HG02870 (cell line): ENCODE results near the gene CABP1.
"Not testable (repeated sequence)": the region's sequence is repeated elsewhere in the genome, so short reads cannot be mapped to it uniquely, and the experiment has no call there.

Source experiments
- ATAC-seq: cut with Tn5 transposase; IDR thresholded peaks from one replicate; pipeline ENCODE4 v1.9.1; 2021; ENCODE audit warnings: mild to moderate bottlenecking, moderate library complexity; ENCODE audit not compliant: unreplicated experiment

CABP1 gene

DNA sequence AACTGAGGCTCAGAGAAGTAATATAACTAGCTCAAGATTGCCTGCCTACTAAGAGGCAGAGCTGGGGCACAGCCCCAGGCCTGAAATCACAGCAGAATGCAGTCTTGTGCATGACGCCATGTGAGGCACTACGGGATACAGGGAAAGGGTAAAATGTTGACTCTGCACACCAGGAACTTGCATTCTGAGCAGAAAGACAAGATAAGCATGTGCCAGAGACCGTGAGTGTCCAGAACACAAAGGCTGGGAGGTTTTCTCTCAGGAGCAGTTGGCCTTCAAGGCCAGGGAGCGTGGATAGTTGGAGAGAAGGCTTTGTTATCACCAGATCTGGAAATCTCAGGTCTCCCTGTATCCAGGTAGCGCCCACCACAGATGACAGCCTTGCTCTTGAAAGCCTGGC lies 23.3 kb downstream of the CABP1 start:
- ATAC-seq = no peak

DNA sequence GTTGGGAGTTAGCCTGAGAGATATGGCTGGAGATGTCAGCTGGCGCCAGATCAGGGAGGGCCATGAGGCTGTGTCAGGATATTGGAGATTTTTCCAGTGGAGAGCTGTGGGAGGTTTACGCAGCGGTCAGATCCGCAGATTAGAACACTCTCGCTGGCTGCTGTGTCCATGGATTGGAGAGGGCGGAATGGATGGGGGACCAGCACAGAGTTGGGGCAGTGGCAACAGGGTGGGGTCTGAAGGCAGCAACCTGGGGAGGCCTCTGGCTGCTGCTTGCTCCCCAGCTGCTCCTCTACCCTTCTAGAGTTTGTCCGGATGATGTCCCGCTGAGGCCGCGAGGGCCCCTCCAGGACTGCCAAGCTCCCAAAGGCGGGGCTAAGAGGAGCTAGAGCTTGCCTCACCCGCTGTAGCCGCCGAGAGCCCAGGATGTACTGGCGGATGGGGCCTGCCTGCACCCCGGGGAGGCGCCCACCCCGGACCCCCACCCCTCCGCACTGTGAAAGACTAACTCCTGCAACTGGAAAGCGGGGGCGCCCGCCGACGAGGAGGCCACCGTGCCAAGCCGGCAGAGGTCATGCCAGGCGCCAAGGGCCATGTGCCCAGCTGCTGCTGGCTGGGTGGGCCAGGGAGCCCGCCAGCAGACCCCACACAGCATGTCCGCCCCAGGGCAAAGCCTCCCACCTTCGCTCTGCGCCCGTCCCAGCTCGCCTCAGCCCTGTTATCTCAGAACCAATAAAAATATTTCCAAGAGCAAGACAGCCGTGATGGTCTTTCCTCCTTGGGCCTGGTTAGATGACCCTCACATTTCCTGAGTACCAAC lies 26.4 kb downstream of the CABP1 start:
- ATAC-seq = no peak

DNA sequence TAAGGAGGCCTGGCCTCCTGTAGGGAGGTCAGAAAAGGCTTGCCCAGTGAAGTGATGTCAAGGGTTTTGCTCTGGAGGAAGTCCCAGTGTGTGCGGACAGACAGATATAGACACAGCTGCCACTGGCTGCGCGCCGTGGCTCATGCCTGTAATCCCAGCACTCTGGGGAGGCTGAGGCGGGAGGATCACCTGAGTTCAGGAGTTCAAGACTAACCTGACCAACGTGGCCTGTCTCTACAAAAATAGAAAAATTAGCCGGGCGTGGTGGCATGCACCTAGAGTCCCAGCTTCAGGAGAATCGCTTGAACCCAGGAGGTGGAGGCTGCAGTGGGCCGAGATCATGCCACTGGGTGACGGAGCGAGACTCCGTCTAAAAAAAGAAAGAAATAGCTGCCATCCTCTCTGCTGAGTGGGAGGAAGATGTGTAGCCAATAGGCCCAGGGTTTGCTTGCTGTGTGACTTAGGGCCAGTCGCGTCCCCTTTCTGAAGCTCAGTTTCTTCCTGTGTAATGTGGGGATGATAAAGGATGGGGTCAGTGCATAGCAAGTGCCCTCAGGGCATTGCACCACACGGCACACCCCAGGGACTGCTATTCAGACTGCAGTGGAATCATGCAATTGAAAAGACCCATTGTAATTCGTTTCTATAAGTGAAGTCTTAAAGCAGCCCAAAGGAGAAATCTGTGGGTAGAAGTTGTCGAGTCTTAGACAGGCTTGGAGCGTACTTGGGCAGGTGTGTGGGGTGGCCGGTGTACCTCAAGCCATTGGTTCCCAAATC lies 27.9 kb downstream of the CABP1 start:
- ATAC-seq = no peak

DNA sequence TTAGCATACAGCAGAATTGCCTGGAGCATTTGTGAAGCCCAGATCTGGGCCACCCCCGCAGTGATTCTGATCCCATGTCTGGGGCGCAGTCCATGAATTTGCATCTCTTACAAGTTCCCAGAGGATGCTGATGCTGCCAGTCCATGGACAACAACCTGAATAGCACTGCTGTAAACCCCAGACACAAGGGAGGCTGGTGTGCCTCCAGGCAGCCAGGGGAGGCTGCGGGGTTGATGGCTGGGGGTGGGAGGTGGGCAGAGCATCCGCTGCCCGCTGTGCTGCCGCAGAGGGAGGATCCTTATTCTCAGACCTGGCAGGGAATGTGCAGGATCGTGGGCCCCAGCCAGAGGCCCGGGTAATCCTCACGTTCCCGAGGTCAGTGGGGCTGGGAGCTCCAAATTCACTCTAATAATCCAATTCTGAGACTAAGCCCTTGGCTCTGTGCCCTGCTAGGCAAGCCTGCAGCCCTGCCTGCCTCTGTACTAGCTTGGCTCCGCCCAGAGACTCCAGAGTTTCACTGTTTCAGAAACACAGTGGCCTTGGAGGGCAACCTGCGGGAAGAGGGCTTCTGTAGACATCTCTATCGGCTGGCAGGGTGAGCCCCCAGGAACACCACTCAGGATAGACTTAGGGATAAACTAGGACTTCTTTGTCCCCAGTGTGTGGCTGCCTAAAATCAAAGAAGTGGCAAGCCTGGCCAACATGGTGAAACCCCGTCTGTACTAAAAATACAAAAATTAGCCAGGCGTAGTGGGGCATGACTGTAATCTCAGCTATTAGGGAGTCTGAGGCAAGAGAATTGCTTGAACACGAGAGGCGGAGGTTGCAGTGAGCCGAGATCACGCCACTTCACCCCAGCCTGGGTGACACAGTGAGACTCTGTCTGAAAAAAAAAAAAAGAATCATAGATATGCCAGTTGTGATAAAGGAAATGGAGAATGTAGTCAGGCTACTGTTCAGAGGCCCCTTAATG lies 28.7 kb downstream of the CABP1 start:
- ATAC-seq = no peak

DNA sequence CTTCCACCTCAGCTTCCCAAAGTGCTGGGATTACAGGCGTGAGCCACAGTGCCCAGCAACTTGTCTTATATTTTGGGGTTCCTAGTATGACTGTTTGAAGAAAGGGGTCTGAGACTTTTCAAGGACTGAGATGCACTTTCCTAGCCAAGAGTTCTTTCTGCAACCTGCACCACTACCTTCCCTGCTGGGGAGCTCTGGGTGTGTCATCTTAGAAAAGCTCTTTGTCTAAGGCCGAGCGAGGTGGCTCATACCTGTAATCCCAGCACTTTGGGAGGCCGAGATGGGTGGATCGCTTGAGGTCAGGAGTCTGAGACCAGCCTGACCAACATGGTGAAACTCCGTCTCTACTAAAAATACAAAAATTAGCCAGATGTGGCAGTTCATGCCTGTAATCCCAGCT lies 29.8 kb downstream of the CABP1 start:
- ATAC-seq = not testable (repeated sequence)

DNA sequence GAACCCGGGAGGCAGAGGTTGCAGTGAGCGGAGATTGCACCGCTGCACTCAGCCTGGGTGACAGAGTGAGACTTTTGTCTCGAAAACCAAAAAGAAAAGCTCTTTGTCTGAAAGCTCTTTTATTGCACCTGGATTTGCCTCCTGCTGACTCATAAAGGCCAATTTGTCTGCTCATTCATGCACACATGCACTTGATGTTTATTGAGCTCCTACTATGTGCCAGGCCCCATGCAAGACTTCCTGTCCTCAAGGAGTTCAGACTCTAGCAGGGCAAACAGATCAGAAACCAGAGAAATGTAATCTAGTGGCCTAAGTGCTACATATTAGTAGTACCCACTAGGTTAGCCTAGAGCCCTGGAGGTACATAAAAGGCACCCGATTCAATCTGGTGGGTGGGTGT lies 30.2 kb downstream of the CABP1 start:
- ATAC-seq = no peak

DNA sequence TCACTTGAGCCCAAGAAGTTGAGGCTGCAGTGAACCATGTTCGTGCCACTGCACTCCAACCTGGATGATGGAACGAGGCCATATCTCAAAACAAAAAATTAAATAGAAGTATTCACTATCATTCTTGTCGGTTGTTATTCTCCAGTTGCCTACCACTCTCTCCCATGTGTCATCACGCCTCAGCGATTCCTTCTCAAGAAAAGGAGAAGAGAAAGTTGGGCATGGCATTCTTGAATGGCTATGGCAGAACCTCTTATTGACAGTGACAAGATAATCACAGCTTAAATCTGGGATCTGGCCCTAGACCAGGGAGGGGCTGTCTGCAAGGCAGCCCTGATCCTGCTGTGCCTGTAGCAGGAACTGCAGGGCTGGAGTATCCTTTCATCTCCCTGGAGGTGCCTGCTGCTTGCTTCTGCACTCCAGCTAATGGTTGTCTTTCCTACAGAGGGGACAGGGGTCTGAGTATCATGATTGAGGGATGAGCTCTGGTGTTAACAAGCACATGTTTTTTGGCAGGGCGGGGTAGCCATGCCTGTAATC lies 33.7 kb downstream of the CABP1 start:
- ATAC-seq = no peak

DNA sequence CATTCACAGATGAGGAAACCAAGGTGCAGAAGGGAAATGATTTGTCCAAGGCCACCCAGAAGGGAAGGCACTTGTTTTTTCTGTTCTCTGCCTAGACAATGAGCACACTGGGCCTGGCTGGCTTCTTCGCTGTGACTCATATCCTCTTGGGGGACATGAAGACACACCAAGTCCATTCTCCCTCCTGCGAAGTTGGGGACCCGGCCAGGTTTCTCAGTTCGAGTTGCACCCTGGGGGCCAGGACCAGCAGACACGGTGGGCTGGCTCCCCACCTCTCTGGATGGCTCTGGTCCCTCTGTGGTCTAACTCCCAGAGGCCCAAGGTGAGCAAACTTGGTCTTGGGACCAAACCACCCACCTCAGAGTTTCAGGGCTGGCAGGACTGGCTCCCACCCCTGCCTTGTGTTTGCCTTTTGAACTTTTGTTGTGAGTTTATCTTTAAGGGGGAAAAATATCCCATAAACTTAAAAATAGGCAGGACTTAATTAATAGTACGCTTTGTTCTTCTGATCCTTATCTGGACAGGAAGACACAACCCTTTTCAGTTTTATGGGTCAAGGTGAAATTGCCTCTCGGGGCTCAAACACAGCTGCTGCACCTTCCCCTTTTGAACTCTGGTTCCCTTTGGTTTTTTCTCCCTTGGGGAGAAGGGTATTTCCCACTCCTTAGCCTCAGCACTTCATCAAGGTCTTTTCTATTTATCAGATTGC lies 37.5 kb downstream of the CABP1 start:
- ATAC-seq = no peak

DNA sequence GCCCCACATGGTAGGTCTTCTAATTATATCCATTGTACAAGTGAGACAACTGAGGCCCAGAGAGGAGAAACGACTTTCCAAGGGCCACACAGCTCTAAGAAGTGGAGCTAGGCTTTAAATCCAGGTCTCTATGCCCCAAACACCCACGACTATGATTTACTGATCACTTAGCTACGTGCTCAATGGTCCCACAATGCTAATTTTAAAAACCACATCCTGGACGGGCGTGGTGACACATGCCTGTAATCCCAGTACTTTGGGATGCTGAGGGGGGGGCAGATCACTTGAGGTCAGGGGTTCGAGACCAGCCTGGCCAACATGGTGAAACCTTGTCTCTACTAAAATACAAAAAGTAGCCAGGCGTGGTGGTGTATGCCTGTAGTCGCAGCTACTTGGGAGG lies 38.1 kb downstream of the CABP1 start:
- ATAC-seq = no peak

DNA sequence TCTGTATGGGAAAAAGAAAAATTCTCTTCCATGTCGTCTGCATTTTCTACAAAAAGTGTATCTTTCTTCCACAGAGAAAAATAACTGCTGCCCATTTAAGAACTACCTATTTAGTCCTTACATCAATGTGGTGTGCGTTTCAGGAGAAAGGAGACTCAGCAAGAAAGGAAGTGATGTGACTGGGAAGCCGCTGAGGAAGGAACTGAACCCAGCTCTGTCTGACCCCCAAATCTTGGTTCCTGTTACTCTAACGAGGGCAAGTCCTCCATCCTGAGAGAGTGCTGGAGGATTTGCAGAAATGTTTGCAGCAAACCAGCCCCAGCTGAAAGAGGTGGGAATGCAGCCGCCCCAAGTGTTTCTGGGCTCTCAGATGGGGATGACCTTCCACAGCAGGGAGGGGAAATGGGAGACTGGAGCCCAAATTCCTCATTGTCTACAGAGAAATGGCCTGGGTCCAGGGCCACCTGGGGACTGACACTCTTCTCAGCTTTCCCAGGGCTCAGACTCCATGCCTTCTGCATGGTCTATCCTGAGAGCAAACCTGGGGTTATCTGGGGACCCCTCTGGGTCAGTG lies 39.8 kb downstream of the CABP1 start:
- no peak for ATAC-seq

DNA sequence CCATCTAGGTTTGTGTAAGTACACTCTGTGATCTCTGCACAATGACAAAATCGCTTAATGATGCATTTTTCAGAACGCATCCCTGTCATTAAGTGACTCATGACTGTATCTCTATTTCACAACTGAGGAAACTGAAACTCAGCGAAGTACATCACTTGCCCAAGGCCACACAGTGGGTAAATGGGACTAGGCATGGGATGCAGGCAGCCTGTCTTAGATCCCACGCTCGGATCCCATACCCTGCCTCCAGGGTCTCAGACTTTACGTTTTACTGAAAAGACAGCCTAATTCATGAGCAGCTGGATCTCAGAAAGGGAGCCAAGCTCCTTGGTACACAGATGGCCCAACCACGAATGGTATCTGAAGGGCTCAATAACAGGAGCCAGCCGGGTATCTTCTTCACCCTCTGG lies 44.1 kb downstream of the CABP1 start:
- ATAC-seq = no peak

DNA sequence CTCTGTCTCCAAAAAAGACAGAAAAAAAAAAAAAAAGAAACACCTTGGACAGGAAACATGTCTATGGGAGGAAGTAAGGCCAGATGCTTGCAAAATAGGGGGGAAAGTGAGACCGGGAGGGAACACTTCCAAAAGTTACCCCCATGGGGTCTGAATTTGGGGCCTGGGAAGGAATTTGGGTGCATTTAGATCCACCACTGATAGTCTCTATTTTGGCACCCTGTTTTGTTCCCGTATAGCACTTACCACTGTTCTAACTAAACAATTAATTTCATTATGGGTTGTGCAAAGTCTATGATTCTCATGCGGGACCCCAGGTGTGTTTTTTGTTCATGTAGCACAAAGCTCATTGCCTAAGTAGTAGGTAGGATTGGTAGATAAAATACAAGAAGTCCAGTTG lies 45.1 kb downstream of the CABP1 start:
- ATAC-seq = no peak

DNA sequence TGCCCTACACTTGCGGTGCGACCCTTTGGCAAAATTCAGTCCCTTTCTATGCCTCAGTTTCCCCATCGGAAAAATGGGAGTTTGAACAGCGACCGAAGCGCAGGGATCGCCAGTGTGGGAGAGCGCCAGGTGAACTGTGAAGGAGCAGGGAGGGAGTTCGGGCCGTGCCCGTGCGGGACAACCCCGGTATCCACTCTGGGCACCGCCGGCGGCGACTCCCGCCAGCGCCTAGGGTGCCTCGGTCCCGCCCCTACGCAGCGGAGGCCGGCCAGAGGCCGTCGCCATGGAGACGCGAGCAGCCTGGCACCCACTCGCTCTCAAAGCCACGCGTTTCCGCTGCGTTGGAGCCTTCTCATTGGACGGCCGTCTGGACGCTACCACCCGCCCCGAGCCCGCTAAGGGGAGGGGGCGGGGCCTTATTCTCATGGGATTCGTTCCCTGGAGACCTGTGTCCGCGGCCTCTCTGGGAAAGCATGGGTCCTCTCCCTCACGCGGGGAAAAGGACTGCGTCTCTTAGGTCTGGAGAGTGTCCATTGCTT lies 45.8 kb downstream of the CABP1 start:
- ATAC-seq = peak; percentile 73

DNA sequence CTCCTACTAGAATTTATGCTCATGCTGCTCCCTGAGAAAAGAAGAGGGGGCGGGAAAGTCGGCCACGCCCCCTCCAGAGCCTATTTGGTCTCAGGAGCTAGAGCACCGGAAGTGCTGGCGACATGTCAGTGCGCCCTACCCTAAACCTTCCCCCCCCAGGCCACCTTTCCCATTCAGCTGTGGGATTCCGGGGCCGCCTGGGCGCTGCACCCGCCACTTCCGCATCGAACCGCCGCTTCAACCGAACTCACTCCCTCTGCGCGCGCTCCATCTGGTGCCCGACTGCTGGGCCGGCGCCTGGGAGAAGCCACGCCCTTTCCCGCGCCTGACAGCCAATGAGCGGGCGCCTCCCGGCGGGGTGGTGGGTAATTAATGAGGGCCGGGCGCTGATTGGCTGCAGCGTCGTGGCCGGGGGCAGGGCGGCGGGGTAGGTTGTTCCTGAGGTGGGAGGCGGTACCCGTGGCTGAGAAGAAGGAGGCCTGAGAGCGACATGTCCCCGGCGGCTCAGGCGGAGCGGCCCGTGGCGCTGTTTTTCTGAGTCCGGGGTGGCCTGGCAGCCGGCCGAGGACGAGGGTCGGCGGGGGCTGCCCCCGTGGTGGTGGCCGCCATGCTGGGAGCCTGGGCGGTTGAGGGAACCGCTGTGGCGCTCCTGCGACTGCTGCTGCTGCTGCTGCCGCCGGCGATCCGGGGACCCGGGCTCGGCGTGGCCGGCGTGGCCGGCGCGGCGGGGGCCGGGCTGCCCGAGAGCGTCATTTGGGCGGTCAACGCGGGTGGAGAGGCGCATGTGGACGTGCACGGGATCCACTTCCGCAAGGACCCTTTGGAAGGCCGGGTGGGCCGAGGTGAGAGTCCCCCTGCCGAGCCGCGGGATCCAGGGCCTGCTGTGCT lies 46.5 kb downstream of the CABP1 start, which contains the start of gene MLEC:
Gene MLEC (plus strand): TSS at position 460 of the 888 bp plus-strand sequence. CDS start 148 bp downstream, at position 608.
- peak; percentile 58 for ATAC-seq

DNA sequence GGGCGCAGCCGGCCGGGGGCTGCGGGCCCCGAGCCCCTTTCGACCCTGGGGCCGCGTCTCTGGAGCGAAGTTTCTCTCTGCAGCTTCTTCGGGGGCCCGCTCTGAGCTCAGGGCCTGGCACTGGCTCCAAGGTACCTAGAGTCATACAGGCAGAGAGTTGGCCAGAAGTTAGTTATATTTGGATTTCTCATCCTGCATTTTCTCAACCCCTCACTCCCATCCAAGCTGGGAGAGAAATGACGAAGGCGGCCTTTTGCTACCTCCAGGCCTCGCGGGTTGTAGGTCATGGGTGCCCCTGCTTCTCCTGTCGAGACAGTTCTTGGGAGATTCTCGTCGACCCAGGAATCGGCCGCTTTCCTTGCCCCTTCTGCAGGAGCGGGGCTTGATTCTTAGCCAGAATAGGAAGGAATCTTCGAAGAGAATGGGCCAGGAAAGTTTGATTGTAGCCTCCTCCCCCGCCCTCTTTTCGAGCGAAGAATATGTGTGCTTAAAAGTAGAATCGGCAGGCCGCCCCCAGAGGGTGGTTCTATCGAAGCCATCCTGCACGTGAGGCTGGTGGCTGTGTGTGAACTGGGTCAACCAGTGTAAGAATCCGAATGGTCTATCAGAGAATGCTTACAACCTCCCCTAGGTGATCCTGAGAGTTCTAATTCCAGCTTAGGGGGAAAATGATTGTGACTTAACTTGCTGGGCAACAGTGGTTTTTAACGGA lies 47.3 kb downstream of the CABP1 start:
- no peak for ATAC-seq

DNA sequence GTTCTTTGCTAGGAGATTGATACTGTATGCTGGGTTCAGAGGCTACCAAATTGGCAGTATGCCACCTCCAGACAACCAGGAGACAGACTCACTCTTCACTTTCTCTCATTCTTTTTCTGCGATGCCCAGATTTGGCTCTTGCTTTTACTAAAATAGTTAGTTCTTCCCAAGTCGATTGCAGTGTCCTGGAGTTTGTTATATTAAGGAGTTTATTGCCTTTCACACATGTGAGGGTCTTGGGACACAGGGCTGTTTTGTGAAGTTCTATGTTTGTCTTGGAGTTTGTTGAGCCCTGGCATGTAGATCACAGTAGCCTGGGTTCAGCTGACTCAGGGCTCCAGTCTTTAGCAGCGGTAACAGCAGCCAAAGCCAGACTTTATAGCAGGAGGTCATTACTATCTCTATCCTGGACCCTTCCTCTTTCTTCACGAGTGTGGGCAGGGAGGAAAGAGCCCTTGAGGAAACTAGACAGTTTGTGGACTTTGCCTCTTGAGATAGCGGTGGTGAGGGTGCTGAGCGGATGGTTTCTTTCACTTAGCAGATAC lies 48.2 kb downstream of the CABP1 start:
- ATAC-seq = no peak

DNA sequence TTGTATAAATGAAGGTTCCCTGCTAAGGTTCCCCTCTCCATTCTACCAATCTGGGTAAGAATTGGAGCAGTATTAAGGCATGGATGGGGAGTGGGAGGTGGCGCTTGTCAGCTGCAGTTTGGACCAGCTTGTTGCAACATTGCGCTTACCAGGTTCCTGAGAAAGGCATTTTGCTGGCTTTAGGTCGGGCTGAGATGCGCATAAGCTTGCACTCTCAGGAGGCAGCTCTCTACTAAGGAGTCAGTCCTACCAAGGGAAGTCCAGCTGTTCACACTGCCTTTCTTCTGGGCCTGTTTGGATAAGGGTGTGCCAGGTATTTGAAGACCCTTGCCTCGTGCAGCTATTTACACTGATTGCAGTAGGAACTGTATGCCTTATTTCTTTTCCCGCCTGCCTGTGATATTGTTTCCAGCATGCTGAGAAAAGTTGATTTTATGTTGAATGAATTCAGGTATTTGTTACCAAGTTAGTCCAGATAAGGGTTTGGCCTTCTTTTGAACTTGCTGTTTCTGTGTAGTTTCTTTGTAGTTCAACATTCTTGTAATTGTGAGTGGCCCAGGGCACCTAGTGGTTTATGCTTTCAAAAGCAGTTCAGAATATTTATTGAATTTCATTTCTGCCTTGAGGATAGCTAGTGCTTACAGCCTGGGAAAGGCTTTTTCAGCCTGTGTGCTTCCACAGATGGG lies 49.1 kb downstream of the CABP1 start:
- ATAC-seq = no peak
